HFFc6 (cell line): ENCODE results near the gene TRMU. TPM values are rescaled to one million over a fixed set of nuclear protein-coding genes. Genes with fewer than 3 reads are reported as not detected.
"Not testable (repeated sequence)": the region's sequence is repeated elsewhere in the genome, so short reads cannot be mapped to it uniquely, and the experiment has no call there.

ENCODE experiments used
- DNase-seq: peaks from one replicate; pipeline ENCODE4 v3.0.0-alpha.2; 2018
- H3K27ac Mint-ChIP-seq: 2 replicates; pipeline ENCODE4 v1.8.0; 2020; ENCODE audit warnings: mild to moderate bottlenecking, mixed read lengths
- H3K27me3 Mint-ChIP-seq: 2 replicates; pipeline ENCODE4 v1.8.0; 2021; ENCODE audit warnings: mild to moderate bottlenecking, moderate library complexity, mixed read lengths; ENCODE audit not compliant: insufficient read depth
- H3K36me3 Mint-ChIP-seq: 2 replicates; pipeline ENCODE4 v1.8.0; 2021; ENCODE audit warnings: low read depth, mixed read lengths
- H3K4me1 Mint-ChIP-seq: 2 replicates; pipeline ENCODE4 v1.8.0; 2020; ENCODE audit warnings: low read depth, mixed read lengths
- H3K4me3 Mint-ChIP-seq: 2 replicates; pipeline ENCODE4 v1.8.0; 2020; ENCODE audit warnings: mild to moderate bottlenecking, moderate library complexity, mixed read lengths
- H3K9me3 Mint-ChIP-seq: 2 replicates; pipeline ENCODE4 v1.8.0; 2020; ENCODE audit warnings: mild to moderate bottlenecking, mixed read lengths
- total RNA-seq, 6 experiments: library from RNA; stranded (reverse); fragmentation: NEBNext Ultra II Directional; extraction: Animal tissue kit (Norgen Biotek cat#: 25700); gene quantifications; 2 replicates in 1 of 6; 3 replicates in 5 of 6; pipeline ENCODE4 v1.2.3, GENCODE V29; 2021
- TF ChIP-seq, protein P1 (sequence below): fragments of 200-600 bp; sonication (generic); IDR thresholded peaks from 2 replicates; pipeline ENCODE4 v1.5.0; 2021; ENCODE audit warnings: antibody characterized with exemption, mild to moderate bottlenecking

Gene TRMU
- total RNA-seq, 6 experiments from 2014 or later, result 26.4 to 36.4 (median 32.4) TPM

DNA sequence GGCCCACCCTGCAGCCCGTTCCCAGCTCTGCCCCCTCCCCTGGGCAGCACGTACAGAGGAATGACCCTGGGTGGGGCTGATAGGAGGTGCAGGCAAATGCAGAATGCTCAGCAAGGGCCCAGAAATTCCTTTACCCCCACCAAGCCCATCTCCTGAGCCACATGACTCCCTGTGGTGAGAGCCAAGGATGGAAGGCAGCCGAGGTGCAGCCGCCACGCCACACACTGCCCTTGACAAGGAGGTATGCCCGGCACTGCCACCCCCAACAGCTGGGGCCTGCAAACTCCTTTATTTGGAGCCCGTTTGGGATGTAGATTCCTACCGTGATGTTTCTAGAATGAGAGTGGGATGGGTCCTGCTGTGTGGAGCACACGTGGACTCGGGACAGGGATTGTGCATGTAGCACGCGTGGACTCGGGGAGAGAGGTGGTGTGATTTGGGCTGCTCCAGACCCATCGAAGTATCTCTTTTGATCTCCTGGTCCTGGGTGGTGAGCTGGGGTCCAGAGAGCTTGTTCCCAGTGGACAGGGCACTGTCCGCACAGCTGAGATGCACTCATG is 25.9 kb upstream of the TRMU start:
- TF ChIP-seq, protein P1, sequence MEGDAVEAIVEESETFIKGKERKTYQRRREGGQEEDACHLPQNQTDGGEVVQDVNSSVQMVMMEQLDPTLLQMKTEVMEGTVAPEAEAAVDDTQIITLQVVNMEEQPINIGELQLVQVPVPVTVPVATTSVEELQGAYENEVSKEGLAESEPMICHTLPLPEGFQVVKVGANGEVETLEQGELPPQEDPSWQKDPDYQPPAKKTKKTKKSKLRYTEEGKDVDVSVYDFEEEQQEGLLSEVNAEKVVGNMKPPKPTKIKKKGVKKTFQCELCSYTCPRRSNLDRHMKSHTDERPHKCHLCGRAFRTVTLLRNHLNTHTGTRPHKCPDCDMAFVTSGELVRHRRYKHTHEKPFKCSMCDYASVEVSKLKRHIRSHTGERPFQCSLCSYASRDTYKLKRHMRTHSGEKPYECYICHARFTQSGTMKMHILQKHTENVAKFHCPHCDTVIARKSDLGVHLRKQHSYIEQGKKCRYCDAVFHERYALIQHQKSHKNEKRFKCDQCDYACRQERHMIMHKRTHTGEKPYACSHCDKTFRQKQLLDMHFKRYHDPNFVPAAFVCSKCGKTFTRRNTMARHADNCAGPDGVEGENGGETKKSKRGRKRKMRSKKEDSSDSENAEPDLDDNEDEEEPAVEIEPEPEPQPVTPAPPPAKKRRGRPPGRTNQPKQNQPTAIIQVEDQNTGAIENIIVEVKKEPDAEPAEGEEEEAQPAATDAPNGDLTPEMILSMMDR, result no peak
- Mint-ChIP-seq H3K9me3 (no peaks in the 10 kb centered on the region), H3K36me3 (peaks cover 7% of the 10 kb centered on the region; the same call in 1 of the 2 replicates), H3K4me3 (no peak overlapping the region), H3K27me3 (no peaks in the 10 kb centered on the region), H3K4me1 (peaks cover 12% of the 10 kb centered on the region), H3K27ac (no peak overlapping the region)
- no peak for DNase-seq

DNA sequence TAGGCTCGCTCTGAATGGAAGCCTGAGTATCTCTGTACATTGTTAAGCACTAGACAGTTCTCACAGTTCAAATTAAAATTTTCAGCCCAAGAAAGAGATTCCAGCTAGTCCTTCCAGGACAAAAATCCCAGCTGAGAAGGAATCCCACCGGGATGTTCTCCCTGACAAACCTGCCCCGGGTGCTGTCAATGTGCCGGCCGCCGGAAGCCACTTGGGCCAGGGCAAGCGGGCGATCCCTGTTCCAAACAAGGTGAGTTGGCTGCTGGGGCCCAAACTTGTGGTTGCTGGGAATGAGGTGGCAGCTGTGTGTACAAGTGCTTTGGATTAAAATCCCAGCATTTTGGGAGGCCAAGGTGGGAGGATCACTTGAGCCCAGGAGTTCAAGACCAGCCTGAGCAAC is 23.5 kb upstream of the TRMU start:
- no peaks in the 10 kb centered on the region for H3K27me3 Mint-ChIP-seq
- no peak overlapping the region for H3K4me3 Mint-ChIP-seq
- TF ChIP-seq, protein P1, result no peak
- H3K27ac Mint-ChIP-seq, result no peak overlapping the region
- peaks cover 6% of the 10 kb centered on the region for H3K4me1 Mint-ChIP-seq
- H3K36me3 Mint-ChIP-seq, result peaks cover 7% of the 10 kb centered on the region; the same call in 1 of the 2 replicates
- H3K9me3 Mint-ChIP-seq, result no peaks in the 10 kb centered on the region
- DNase-seq, result no peak

DNA sequence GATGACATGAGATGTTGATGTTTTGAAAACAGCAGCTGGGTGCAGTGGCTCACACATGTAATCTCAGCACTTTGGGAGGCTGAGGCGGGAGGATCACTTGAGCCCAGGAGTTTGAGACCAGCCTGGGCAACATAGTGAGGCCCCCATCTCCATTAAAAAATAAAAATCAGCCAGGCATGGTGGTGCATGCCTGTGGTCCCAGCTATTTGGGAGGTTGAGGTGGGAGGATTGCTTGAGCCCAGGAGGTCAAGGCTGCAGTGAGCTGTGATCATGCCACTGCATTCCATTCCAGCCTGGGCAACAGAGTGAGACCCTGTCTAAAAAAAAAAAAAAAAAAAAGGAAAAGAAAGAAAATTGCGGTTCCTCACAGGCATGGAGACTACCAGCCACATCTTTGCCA is 22.7 kb upstream of the TRMU start:
- H3K4me3 Mint-ChIP-seq, H3K27me3 Mint-ChIP-seq, H3K4me1 Mint-ChIP-seq, H3K9me3 Mint-ChIP-seq, DNase-seq, H3K27ac Mint-ChIP-seq: not testable (repeated sequence)
- H3K36me3 Mint-ChIP-seq, result peaks cover 13% of the 10 kb centered on the region; the same call in 1 of the 2 replicates

DNA sequence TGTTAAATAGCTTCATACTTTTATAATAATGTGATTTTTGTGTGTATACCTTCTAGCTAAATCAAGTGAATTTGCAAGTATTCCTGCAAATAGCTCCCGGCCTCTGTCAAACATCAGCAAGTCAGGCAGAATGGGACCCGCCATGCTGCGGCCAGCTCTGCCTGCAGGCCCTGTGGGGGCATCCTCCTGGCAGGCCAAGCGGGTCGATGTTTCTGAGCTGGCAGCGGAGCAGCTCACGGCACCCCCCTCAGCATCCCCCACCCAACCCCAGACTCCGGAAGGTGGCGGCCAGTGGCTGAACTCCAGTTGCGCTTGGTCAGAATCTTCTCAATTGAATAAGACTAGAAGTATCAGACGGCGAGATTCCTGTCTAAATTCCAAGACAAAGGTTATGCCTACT is 19.5 kb upstream of the TRMU start:
- TF ChIP-seq, protein P1, result no peak
- Mint-ChIP-seq H3K4me3 (no peak overlapping the region), H3K36me3 (peaks cover 27% of the 10 kb centered on the region; the same call in 1 of the 2 replicates), H3K27me3 (no peaks in the 10 kb centered on the region), H3K4me1 (no peaks in the 10 kb centered on the region), H3K27ac (no peak overlapping the region), H3K9me3 (no peaks in the 10 kb centered on the region)
- no peak for DNase-seq

DNA sequence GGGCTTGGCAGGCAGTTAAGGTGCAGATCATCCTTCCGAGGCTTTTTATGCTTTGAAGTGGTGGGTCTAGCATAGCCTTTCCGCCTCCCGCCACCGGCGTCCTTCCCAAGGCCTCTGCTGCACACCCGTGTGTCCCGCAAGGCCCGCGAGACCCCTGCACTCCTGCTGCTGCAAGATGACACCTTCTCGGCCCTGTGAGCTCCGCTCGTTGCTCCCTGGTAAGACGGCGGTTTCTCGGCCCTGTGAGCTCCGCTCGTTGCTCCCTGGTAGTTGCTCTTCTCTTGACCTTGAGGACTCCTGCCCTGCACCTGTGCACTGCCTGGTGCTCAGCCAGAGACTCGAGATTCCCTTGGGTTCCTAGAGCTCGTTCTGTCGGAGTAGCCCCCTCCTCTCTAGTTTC is 17.9 kb upstream of the TRMU start:
- H3K9me3 Mint-ChIP-seq, result no peaks in the 10 kb centered on the region
- H3K27me3 Mint-ChIP-seq, result no peaks in the 10 kb centered on the region
- H3K4me1 Mint-ChIP-seq, result no peaks in the 10 kb centered on the region
- no peak overlapping the region for H3K4me3 Mint-ChIP-seq
- no peak for DNase-seq
- peaks cover 27% of the 10 kb centered on the region; the same call in 1 of the 2 replicates for H3K36me3 Mint-ChIP-seq
- H3K27ac Mint-ChIP-seq, result no peak overlapping the region
- TF ChIP-seq, protein P1, result no peak

DNA sequence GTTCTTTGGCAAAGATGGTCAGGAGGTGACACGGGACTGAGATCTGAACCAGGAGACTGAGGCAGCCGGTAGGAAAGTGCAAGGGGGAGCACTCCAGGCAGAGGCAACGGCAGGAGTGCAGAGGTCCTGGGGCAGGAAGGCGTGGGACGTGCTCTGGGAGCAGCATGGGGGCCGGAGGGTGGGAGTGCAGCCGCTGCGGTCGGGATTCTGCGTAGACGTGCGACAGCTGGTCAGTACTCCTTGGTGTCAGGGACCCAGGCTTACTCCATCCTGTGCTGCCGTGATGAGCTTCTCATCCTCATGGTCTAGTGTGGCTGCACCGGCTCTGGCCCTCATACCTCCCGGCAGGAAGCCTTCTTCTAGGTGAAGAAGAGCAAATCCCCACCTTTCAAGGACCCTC is 16.9 kb upstream of the TRMU start:
- H3K4me1 Mint-ChIP-seq, result no peaks in the 10 kb centered on the region
- DNase-seq, result no peak
- H3K9me3 Mint-ChIP-seq, result no peaks in the 10 kb centered on the region
- no peak overlapping the region for H3K4me3 Mint-ChIP-seq
- TF ChIP-seq, protein P1, result no peak
- H3K27ac Mint-ChIP-seq, result no peak overlapping the region
- no peaks in the 10 kb centered on the region for H3K27me3 Mint-ChIP-seq
- peaks cover 33% of the 10 kb centered on the region for H3K36me3 Mint-ChIP-seq
